IMR-90 (cell line): ENCODE measurements around the gene PRKAG2. TPM values are rescaled to one million over a fixed set of nuclear protein-coding genes. Genes with fewer than 3 reads are reported as not detected.

Experiments
- ATAC-seq: fragments of 200-7000 bp; cut with Tn5 transposase; 2 replicates; pipeline ENCODE4 v1.9.1; 2020; ENCODE audit warnings: low read depth, mild to moderate bottlenecking, moderate library complexity
- BruUV-seq: library from RNA; stranded (reverse); fragments of 400-500 nt; replicated peaks from 2 replicates; lab custom pipeline; 2021; lab: Mats Ljungman, UMichigan
- CTCF ChIA-PET: fragments of 300-600 bp; formaldehyde crosslinking; extraction: SDS; loops from one replicate; lab custom pipeline; 2021; ENCODE audit warnings: antibody characterized with exemption; lab: Yijun Ruan, JAX
- POLR2A ChIA-PET: fragments of 300-600 bp; sonication (Branson Sonifier 250); formaldehyde crosslinking; loops from one replicate; lab custom pipeline; 2022; ENCODE audit warnings: antibody characterized with exemption; ENCODE audit not compliant: unreplicated experiment; lab: Charles Lee
- DNase-seq: peaks from one replicate; pipeline ENCODE4 v3.0.0; 2013
- H2AFZ ChIP-seq: replicated peaks from 2 replicates; pipeline ENCODE3; 2013; ENCODE audit warnings: low read length, mild to moderate bottlenecking; ENCODE audit not compliant: poor library complexity
- H2AK5ac ChIP-seq: 2 replicates; pipeline ENCODE4 v1.6.1; 2013; ENCODE audit warnings: low read depth, low read length, inconsistent platforms
- H2AK9ac ChIP-seq: replicated peaks from 2 replicates; pipeline ENCODE3; 2013; ENCODE audit warnings: mild to moderate bottlenecking, low read depth, low read length, moderate library complexity; ENCODE audit not compliant: poor library complexity
- H2BK120ac ChIP-seq: 2 replicates; pipeline ENCODE4 v1.6.1; 2013; ENCODE audit warnings: low read depth, low read length, inconsistent platforms
- H2BK15ac ChIP-seq: 3 replicates; pipeline ENCODE4 v1.6.1; 2013; ENCODE audit warnings: low read depth, low read length, inconsistent platforms
- H2BK20ac ChIP-seq: 2 replicates; pipeline ENCODE4 v1.6.1; 2013; ENCODE audit warnings: low read depth, mild to moderate bottlenecking, inconsistent platforms, low read length, moderate library complexity
- H2BK5ac ChIP-seq: 2 replicates; pipeline ENCODE4 v1.6.1; 2013; ENCODE audit warnings: mild to moderate bottlenecking, low read depth, low read length, inconsistent platforms; ENCODE audit not compliant: poor library complexity, severe bottlenecking
- H3K14ac ChIP-seq: replicated peaks from 2 replicates; pipeline ENCODE4 v1.6.1; 2013; ENCODE audit warnings: low read depth, low read length, inconsistent platforms
- H3K18ac ChIP-seq: 2 replicates; pipeline ENCODE4 v1.6.1; 2013; ENCODE audit warnings: low read depth, low read length, control low read depth
- H3K23ac ChIP-seq: 2 replicates; pipeline ENCODE4 v1.6.1; 2013; ENCODE audit warnings: low read depth, low read length, inconsistent platforms
- H3K27ac ChIP-seq: 2 replicates; pipeline ENCODE4 v1.5.1; 2013; ENCODE audit warnings: mild to moderate bottlenecking, control low read depth, low read length; ENCODE audit not compliant: insufficient read depth
- H3K27me3 ChIP-seq: 2 replicates; pipeline ENCODE4 v1.6.1; 2013; ENCODE audit warnings: low read length; ENCODE audit not compliant: control insufficient read depth, insufficient read depth
- H3K36me3 ChIP-seq: 2 replicates; pipeline ENCODE4 v1.6.1; 2013; ENCODE audit warnings: low read length, mixed read lengths; ENCODE audit not compliant: control insufficient read depth, insufficient read depth
- H3K4ac ChIP-seq: 2 replicates; pipeline ENCODE4 v1.6.1; 2013; ENCODE audit warnings: low read depth, low read length, inconsistent platforms
- H3K4me1 ChIP-seq: 2 replicates; pipeline ENCODE4 v1.6.1; 2013; ENCODE audit warnings: low read length, mixed read lengths; ENCODE audit not compliant: control insufficient read depth, insufficient read depth
- H3K4me2 ChIP-seq: 2 replicates; pipeline ENCODE4 v1.6.1; 2013; ENCODE audit warnings: low read depth, mild to moderate bottlenecking, control low read depth, low read length, moderate library complexity
- H3K4me3 ChIP-seq: 2 replicates; pipeline ENCODE4 v1.5.1; 2013; ENCODE audit warnings: low read depth, mild to moderate bottlenecking, control low read depth, low read length, moderate library complexity; ENCODE audit not compliant: insufficient read depth
- H3K56ac ChIP-seq: 2 replicates; pipeline ENCODE4 v1.6.1; 2013; ENCODE audit warnings: low read length, inconsistent platforms; ENCODE audit not compliant: insufficient read depth; ENCODE audit errors: extremely low read depth
- H3K79me1 ChIP-seq, 2 experiments: 2 replicates each; pipeline ENCODE4 v1.6.1; 2013; ENCODE audit warnings: low read length in 2 of 2, inconsistent platforms in 1 of 2, low read depth in 1 of 2
- H3K9ac ChIP-seq: 2 replicates; pipeline ENCODE4 v1.6.1; 2013; ENCODE audit warnings: low read depth, low read length, control low read depth
- H3K9me1 ChIP-seq: 2 replicates; pipeline ENCODE4 v1.6.1; 2013; ENCODE audit warnings: low read length, inconsistent platforms; ENCODE audit not compliant: insufficient read depth
- H3K9me3 ChIP-seq: 2 replicates; pipeline ENCODE4 v1.6.1; 2013; ENCODE audit warnings: low read length; ENCODE audit not compliant: control insufficient read depth, insufficient read depth
- H4K20me1 ChIP-seq: 2 replicates; pipeline ENCODE4 v1.6.1; 2013; ENCODE audit warnings: low read length, inconsistent platforms; ENCODE audit not compliant: insufficient read depth
- H4K5ac ChIP-seq: 2 replicates; pipeline ENCODE4 v1.6.1; 2013; ENCODE audit warnings: mild to moderate bottlenecking, low read depth, low read length, control low read depth
- H4K8ac ChIP-seq, 2 experiments: 2 replicates each; pipeline ENCODE4 v1.6.1; 2013; ENCODE audit warnings: low read depth in 2 of 2, low read length in 2 of 2, control low read depth in 1 of 2, inconsistent platforms in 1 of 2
- H4K91ac ChIP-seq: 2 replicates; pipeline ENCODE4 v1.6.1; 2013; ENCODE audit warnings: low read depth, low read length, inconsistent platforms; ENCODE audit not compliant: insufficient read depth
- BHLHE40 ChIP-seq: fragments of 150-350 bp; IDR thresholded peaks from 2 replicates; pipeline ENCODE4 v1.6.1; 2016; ENCODE audit warnings: mild to moderate bottlenecking, low read depth, low read length
- CEBPB ChIP-seq: IDR thresholded peaks from 2 replicates; pipeline ENCODE4 v1.6.1; 2012; ENCODE audit warnings: low read depth, low read length, improper control_type of control experiment
- MXI1 ChIP-seq: IDR thresholded peaks from 2 replicates; pipeline ENCODE4 v1.6.1; 2012; ENCODE audit warnings: low read depth, mild to moderate bottlenecking, low read length, moderate library complexity, borderline replicate concordance
- POLR2A ChIP-seq: IDR thresholded peaks from 2 replicates; pipeline ENCODE4 v1.6.1; 2012; ENCODE audit warnings: mild to moderate bottlenecking, low read depth, low read length
- WGBS, 2 experiments: methylation state at CpG; one replicate each; pipeline versions ENCODE4 v1.1.5 to v1.1.7; 2013; ENCODE audit warnings: missing lambda C conversion rate in 2 of 2; ENCODE audit not compliant: insufficient read length in 1 of 2; ENCODE audit errors: extremely low coverage in 2 of 2; 5-methylcytosine and 5-hydroxymethylcytosine counted together
- dilution Hi-C: fragments of 300-500 bp; cut with HindIII; formaldehyde crosslinking; loops from one replicate; pipeline ENCODE4 v1.14.3; 2018; ENCODE audit warnings: low sequenced_read_pairs; ENCODE audit not compliant: unreplicated experiment
- in situ Hi-C: fragments of 300-500 bp; cut with MboI; formaldehyde crosslinking; loops from 3 replicates; pipeline ENCODE4 v1.14.3; 2019; ENCODE audit warnings: low sequenced_read_pairs, inconsistent platforms, mixed read lengths
- intact Hi-C: fragments of 100-400 bp; cut with micrococcal nuclease; formaldehyde crosslinking; loops from 2 replicates; pipeline ENCODE4 v1.10.0; 2022
- polyA plus RNA-seq, 3 experiments: library from polyadenylated mRNA; depleted of rRNA; stranded (reverse); fragments of >200 nt; gene quantifications; 2 replicates each; pipeline ENCODE4 v1.2.3, GENCODE V29; 2012; ENCODE audit warnings: low replicate concordance in 1 of 3
- total RNA-seq: library from RNA; depleted of rRNA; stranded (reverse); fragments of >200 nt; gene quantifications from 2 replicates; pipeline ENCODE4 v1.2.3, GENCODE V29; 2012
- TF ChIP-seq, protein P1 (sequence below): fragments of 150-350 bp; IDR thresholded peaks from 2 replicates; pipeline ENCODE4 v1.6.1; 2016; ENCODE audit warnings: low read depth, mild to moderate bottlenecking, low read length, moderate library complexity, borderline replicate concordance

PRKAG2 gene
- total and polyA plus RNA-seq, 2 of the 4 experiments (the other 2 are of a cell fraction) = 15.4 to 21.6 TPM

DNA sequence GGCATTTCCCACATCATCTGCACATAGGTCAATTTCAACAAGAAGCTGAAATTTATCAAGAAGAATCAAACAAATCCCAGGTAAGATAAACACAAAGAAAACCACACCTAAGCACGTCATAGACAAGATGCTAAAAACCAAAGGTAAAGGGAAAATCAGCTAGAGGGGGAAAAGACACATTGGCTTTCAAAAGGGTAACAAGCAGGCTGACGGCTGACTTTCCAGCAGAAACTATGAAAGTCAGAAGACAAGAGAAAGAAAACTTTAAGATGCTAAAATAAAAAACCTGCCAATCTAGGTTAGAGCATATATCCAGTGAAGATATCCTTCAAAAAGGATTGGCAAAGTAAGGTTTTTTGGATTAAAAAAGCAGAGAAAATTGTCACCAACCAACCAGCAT is 297.3 kb downstream of the PRKAG2 start:
- in situ Hi-C loops = no loop called here

More for the DNA sequence above, 297.3 kb downstream of the PRKAG2 start:
- no peak overlapping the region for H3K56ac ChIP-seq
- H3K4me2 ChIP-seq = no peak overlapping the region
- no peak overlapping the region for H3K14ac ChIP-seq
- H2BK20ac ChIP-seq = no peak overlapping the region
- no peak overlapping the region for H2AFZ ChIP-seq
- no peak for ATAC-seq
- no CpG with 5 or more reads among the region's 2 CpGs for WGBS, 2 experiments
- no peaks in the 10 kb centered on the region for H4K20me1 ChIP-seq
- no peak overlapping the region for H2BK15ac ChIP-seq
- intact Hi-C loops = no loop called here
- TF ChIP-seq BHLHE40 (no peak), MXI1 (no peak), POLR2A (no peak), CEBPB (no peak)
- TF ChIP-seq, protein P1, sequence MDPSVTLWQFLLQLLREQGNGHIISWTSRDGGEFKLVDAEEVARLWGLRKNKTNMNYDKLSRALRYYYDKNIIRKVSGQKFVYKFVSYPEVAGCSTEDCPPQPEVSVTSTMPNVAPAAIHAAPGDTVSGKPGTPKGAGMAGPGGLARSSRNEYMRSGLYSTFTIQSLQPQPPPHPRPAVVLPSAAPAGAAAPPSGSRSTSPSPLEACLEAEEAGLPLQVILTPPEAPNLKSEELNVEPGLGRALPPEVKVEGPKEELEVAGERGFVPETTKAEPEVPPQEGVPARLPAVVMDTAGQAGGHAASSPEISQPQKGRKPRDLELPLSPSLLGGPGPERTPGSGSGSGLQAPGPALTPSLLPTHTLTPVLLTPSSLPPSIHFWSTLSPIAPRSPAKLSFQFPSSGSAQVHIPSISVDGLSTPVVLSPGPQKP = no peak
- H3K27ac ChIP-seq = no peak overlapping the region
- ChIA-PET CTCF (no interaction called here), POLR2A (no interaction called here)
- no peak overlapping the region for H3K9ac ChIP-seq
- peaks cover 3% of the 10 kb centered on the region; the same call in 1 of the 2 replicates for H3K36me3 ChIP-seq
- no peak overlapping the region for H4K8ac ChIP-seq
- H3K4me1 ChIP-seq = no peaks in the 10 kb centered on the region
- H3K27me3 ChIP-seq = no peaks in the 10 kb centered on the region
- H3K9me3 ChIP-seq = peaks cover 7% of the 10 kb centered on the region; the same call in 1 of the 2 replicates
- H3K18ac ChIP-seq = no peak overlapping the region
- DNase-seq = peak; percentile 20
- no peak overlapping the region for H2AK9ac ChIP-seq
- no peak overlapping the region for H2BK120ac ChIP-seq
- no peaks in the 10 kb centered on the region for H3K9me1 ChIP-seq
- no peak overlapping the region for H2BK5ac ChIP-seq
- BruUV-seq = no TSS peak
- H4K5ac ChIP-seq = no peak overlapping the region
- no peak overlapping the region for H4K91ac ChIP-seq
- no peak overlapping the region for H3K4ac ChIP-seq
- no peak overlapping the region for H3K23ac ChIP-seq
- dilution Hi-C loops = no loop called here
- H3K4me3 ChIP-seq = no peak overlapping the region
- no peak overlapping the region for H2AK5ac ChIP-seq
- peaks cover 26 to 40% of the 10 kb centered on the region in 2 experiments for H3K79me1 ChIP-seq
